Skeletal muscle satellite cell (primary cell): ENCODE results near the gene MAPKAPK2.

Experiments
- H3K27me3 ChIP-seq: 2 replicates; pipeline ENCODE4 v1.7.0; 2013; ENCODE audit warnings: low read length; ENCODE audit not compliant: control insufficient read depth, insufficient read depth
- H3K36me3 ChIP-seq: 2 replicates; pipeline ENCODE4 v1.7.0; 2013; ENCODE audit warnings: mild to moderate bottlenecking, control low read depth, low read length; ENCODE audit not compliant: insufficient read depth
- H3K4me1 ChIP-seq: 2 replicates; pipeline ENCODE4 v1.7.0; 2013; ENCODE audit warnings: low read length; ENCODE audit not compliant: control insufficient read depth, insufficient read depth
- H3K4me2 ChIP-seq: 2 replicates; pipeline ENCODE4 v1.7.0; 2013; ENCODE audit warnings: mild to moderate bottlenecking, low read length
- H3K4me3 ChIP-seq: 2 replicates; pipeline ENCODE4 v1.7.0; 2013; ENCODE audit warnings: low read length
- H3K9ac ChIP-seq: 2 replicates; pipeline ENCODE4 v1.7.0; 2013; ENCODE audit warnings: mild to moderate bottlenecking, low read depth, low read length, moderate library complexity
- H3K9me3 ChIP-seq: replicated peaks from 2 replicates; pipeline ENCODE4 v1.7.0; 2013; ENCODE audit warnings: mild to moderate bottlenecking, control low read depth, low read length

Gene MAPKAPK2

GRCh38 chr1:206651014-206651413 lies 33.7 kb upstream of the MAPKAPK2 start:
- Histone ChIP-seq H3K9ac (no peak overlapping the region), H3K4me1 (peaks cover 6% of the 10 kb centered on the region), H3K27me3 (no peaks in the 10 kb centered on the region), H3K4me3 (no peak overlapping the region), H3K4me2 (no peak overlapping the region), H3K36me3 (peaks cover 21% of the 10 kb centered on the region), H3K9me3 (no peaks in the 10 kb centered on the region)

GRCh38 chr1:206651958-206652890 lies 32.5 kb upstream of the MAPKAPK2 start:
- Histone ChIP-seq H3K9ac (no peak overlapping the region), H3K4me2 (no peak overlapping the region), H3K27me3 (no peaks in the 10 kb centered on the region), H3K4me3 (no peak overlapping the region), H3K9me3 (no peaks in the 10 kb centered on the region), H3K36me3 (peaks cover 20% of the 10 kb centered on the region), H3K4me1 (peaks cover 6% of the 10 kb centered on the region)

GRCh38 chr1:206653715-206654459 lies 30.8 kb upstream of the MAPKAPK2 start:
- no peak overlapping the region for H3K4me2 ChIP-seq
- peaks cover 5% of the 10 kb centered on the region for H3K36me3 ChIP-seq
- no peak overlapping the region for H3K9ac ChIP-seq

GRCh38 chr1:206654828-206655227 lies 29.9 kb upstream of the MAPKAPK2 start:
- H3K4me3 ChIP-seq: no peak overlapping the region
- H3K27me3 ChIP-seq: peaks cover 7% of the 10 kb centered on the region
- H3K4me2 ChIP-seq: no peak overlapping the region
- H3K9ac ChIP-seq: no peak overlapping the region
- H3K4me1 ChIP-seq: peaks cover 11% of the 10 kb centered on the region
- peaks cover 5% of the 10 kb centered on the region for H3K36me3 ChIP-seq
- H3K9me3 ChIP-seq: no peaks in the 10 kb centered on the region

More at GRCh38 chr1:206653715-206654459, 30.8 kb upstream of the MAPKAPK2 start:
- peaks cover 6% of the 10 kb centered on the region for H3K4me1 ChIP-seq
- peaks cover 7% of the 10 kb centered on the region for H3K27me3 ChIP-seq
- H3K9me3 ChIP-seq: no peaks in the 10 kb centered on the region
- no peak overlapping the region for H3K4me3 ChIP-seq

- peaks cover 7% of the 10 kb centered on the region for H3K27me3 ChIP-seq
- no peak overlapping the region for H3K9ac ChIP-seq
- no peak overlapping the region for H3K4me2 ChIP-seq
- H3K36me3 ChIP-seq: peaks cover 5% of the 10 kb centered on the region
- H3K9me3 ChIP-seq: no peaks in the 10 kb centered on the region
- H3K4me1 ChIP-seq: peaks cover 14% of the 10 kb centered on the region
- H3K4me3 ChIP-seq: no peak overlapping the region
These were observed 29.2 kb upstream of the MAPKAPK2 start for GRCh38 chr1:206655471-206655882.

- Histone ChIP-seq H3K9ac (no peak overlapping the region), H3K4me3 (no peak overlapping the region), H3K27me3 (peaks cover 12% of the 10 kb centered on the region), H3K4me2 (no peak overlapping the region), H3K9me3 (no peaks in the 10 kb centered on the region), H3K4me1 (peaks cover 14% of the 10 kb centered on the region), H3K36me3 (no peaks in the 10 kb centered on the region)
These were observed 27.8 kb upstream of the MAPKAPK2 start for GRCh38 chr1:206656936-206657335.

- Histone ChIP-seq H3K36me3 (no peaks in the 10 kb centered on the region), H3K27me3 (peaks cover 21% of the 10 kb centered on the region), H3K4me3 (no peak overlapping the region), H3K9me3 (no peaks in the 10 kb centered on the region), H3K4me2 (no peak overlapping the region), H3K4me1 (peaks cover 8% of the 10 kb centered on the region), H3K9ac (no peak overlapping the region)
These were observed 27.0 kb upstream of the MAPKAPK2 start for GRCh38 chr1:206657751-206658150.

- peaks cover 8% of the 10 kb centered on the region for H3K4me1 ChIP-seq
These were observed 26.3 kb upstream of the MAPKAPK2 start for GRCh38 chr1:206658264-206658980.

GRCh38 chr1:206658981-206659273 lies 25.8 kb upstream of the MAPKAPK2 start:
- peaks cover 31% of the 10 kb centered on the region for H3K27me3 ChIP-seq
- no peak overlapping the region for H3K4me2 ChIP-seq
- no peak overlapping the region for H3K9ac ChIP-seq
- H3K9me3 ChIP-seq: no peaks in the 10 kb centered on the region
- peaks cover 8% of the 10 kb centered on the region for H3K4me1 ChIP-seq
- H3K36me3 ChIP-seq: no peaks in the 10 kb centered on the region
- no peak overlapping the region for H3K4me3 ChIP-seq

More at GRCh38 chr1:206658264-206658980, 26.3 kb upstream of the MAPKAPK2 start:
- H3K9me3 ChIP-seq: no peaks in the 10 kb centered on the region
- no peak overlapping the region for H3K4me2 ChIP-seq
- no peaks in the 10 kb centered on the region for H3K36me3 ChIP-seq
- no peak overlapping the region for H3K4me3 ChIP-seq
- H3K9ac ChIP-seq: no peak overlapping the region
- H3K27me3 ChIP-seq: peaks cover 26% of the 10 kb centered on the region

- Histone ChIP-seq H3K9me3 (no peaks in the 10 kb centered on the region), H3K4me1 (peaks cover 8% of the 10 kb centered on the region), H3K4me3 (no peak overlapping the region), H3K4me2 (no peak overlapping the region), H3K9ac (no peak overlapping the region), H3K36me3 (no peaks in the 10 kb centered on the region), H3K27me3 (peaks cover 39% of the 10 kb centered on the region)
These were observed 24.6 kb upstream of the MAPKAPK2 start for GRCh38 chr1:206660136-206660535.

GRCh38 chr1:206661161-206661820 lies 23.4 kb upstream of the MAPKAPK2 start:
- H3K27me3 ChIP-seq: peaks cover 50% of the 10 kb centered on the region
- no peak overlapping the region for H3K9ac ChIP-seq
- H3K4me3 ChIP-seq: no peak overlapping the region
- H3K36me3 ChIP-seq: no peaks in the 10 kb centered on the region
- H3K9me3 ChIP-seq: no peaks in the 10 kb centered on the region
- no peak overlapping the region for H3K4me2 ChIP-seq
- peaks cover 8% of the 10 kb centered on the region for H3K4me1 ChIP-seq
